Breast epithelium (tissue), 4 donors: ENCODE measurements around the gene IL22RA2. TPM values are rescaled to one million over a fixed set of nuclear protein-coding genes. Genes with fewer than 3 reads are reported as not detected.
"Not testable (repeated sequence)": the region's sequence is repeated elsewhere in the genome, so short reads cannot be mapped to it uniquely, and the experiment has no call there.

Source experiments
- DNase-seq, 2 donors: peaks; one replicate each; pipeline ENCODE4 v3.0.0-alpha.2; 2019; ENCODE audit warnings: low spot score in 2 of 2
- H3K27ac ChIP-seq, 2 donors: fragments of 200-600 bp; sonication (generic) in 1 of 2; one replicate each; pipeline ENCODE4 v1.5.1; 2016 to 2019; ENCODE audit warnings: mild to moderate bottlenecking in 1 of 2
- H3K27me3 ChIP-seq, 2 donors: fragments of 200-600 bp; sonication (generic) in 1 of 2; one replicate each; pipeline versions ENCODE4 v1.5.1 to v1.6.0; 2017 to 2019; ENCODE audit warnings: control low read depth in 1 of 2, mild to moderate bottlenecking in 1 of 2
- H3K36me3 ChIP-seq: fragments of 200-600 bp; one replicate; pipeline ENCODE4 v1.5.1; 2019
- H3K4me1 ChIP-seq, 2 donors: fragments of 200-600 bp; sonication (generic); one replicate each; pipeline ENCODE4 v1.5.1; 2016 to 2019; ENCODE audit warnings: control low read depth in 1 of 2
- H3K4me3 ChIP-seq, 3 donors: fragments of 200-600 bp; sonication (generic); 1 replicate in 2 of 3; 2 replicates in 1 of 3; pipeline ENCODE4 v1.5.1; 2016 to 2019; ENCODE audit warnings: mild to moderate bottlenecking in 3 of 3, moderate library complexity in 2 of 3
- H3K9me3 ChIP-seq, 2 donors: fragments of 200-600 bp; sonication (generic) in 1 of 2; one replicate each; pipeline ENCODE4 v1.5.1; 2016 to 2019; ENCODE audit warnings: control low read depth in 1 of 2
- POLR2A ChIP-seq: fragments of 450-650 bp; IDR thresholded peaks from one replicate; pipeline ENCODE4 v1.6.1; 2016; ENCODE audit warnings: antibody characterized with exemption, mild to moderate bottlenecking, moderate library complexity
- POLR2AphosphoS5 ChIP-seq, 3 donors: sonication (generic); formaldehyde crosslinking; IDR thresholded peaks; one replicate each; pipeline ENCODE4 v1.6.1; 2017; ENCODE audit warnings: antibody characterized with exemption in 3 of 3
- intact Hi-C: fragments of 100-400 bp; cut with DNase I; formaldehyde crosslinking; loops from one replicate; pipeline ENCODE4 v1.15.1; 2023; ENCODE audit warnings: low total_unique reads
- total RNA-seq, 3 donors: library from RNA; depleted of rRNA; stranded (reverse); fragments of >200 nt; gene quantifications; one replicate each; pipeline ENCODE4 v1.1.0, GENCODE V29; 2016
- TF ChIP-seq, protein P1 (sequence below), 3 donors: fragments of 450-650 bp; IDR thresholded peaks; one replicate each; pipeline ENCODE4 v1.5.1; 2016 to 2017; ENCODE audit warnings: antibody characterized with exemption in 3 of 3, mild to moderate bottlenecking in 3 of 3, moderate library complexity in 3 of 3

Gene IL22RA2
- total RNA-seq, 3 donors from 2014 or later: 0.15 TPM; not detected in 2

- no peak for DNase-seq
- H3K36me3 ChIP-seq: no peaks in the 10 kb centered on the region
- intact Hi-C loops: no loop called here
- TF ChIP-seq POLR2AphosphoS5 (IDR thresholded peaks at IDR 0.05) (no peak), POLR2A (no peak)
- TF ChIP-seq, protein P1, sequence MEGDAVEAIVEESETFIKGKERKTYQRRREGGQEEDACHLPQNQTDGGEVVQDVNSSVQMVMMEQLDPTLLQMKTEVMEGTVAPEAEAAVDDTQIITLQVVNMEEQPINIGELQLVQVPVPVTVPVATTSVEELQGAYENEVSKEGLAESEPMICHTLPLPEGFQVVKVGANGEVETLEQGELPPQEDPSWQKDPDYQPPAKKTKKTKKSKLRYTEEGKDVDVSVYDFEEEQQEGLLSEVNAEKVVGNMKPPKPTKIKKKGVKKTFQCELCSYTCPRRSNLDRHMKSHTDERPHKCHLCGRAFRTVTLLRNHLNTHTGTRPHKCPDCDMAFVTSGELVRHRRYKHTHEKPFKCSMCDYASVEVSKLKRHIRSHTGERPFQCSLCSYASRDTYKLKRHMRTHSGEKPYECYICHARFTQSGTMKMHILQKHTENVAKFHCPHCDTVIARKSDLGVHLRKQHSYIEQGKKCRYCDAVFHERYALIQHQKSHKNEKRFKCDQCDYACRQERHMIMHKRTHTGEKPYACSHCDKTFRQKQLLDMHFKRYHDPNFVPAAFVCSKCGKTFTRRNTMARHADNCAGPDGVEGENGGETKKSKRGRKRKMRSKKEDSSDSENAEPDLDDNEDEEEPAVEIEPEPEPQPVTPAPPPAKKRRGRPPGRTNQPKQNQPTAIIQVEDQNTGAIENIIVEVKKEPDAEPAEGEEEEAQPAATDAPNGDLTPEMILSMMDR (IDR thresholded peaks at IDR 0.05): no peak
- H3K9me3 ChIP-seq: no peaks in the 10 kb centered on the region
- H3K27me3 ChIP-seq: no peaks in the 10 kb centered on the region
- H3K27ac ChIP-seq: peak overlapping the region; percentile 64 to 73
- peaks cover 0 to 32% of the 10 kb centered on the region in 2 donors for H3K4me1 ChIP-seq
- peak overlapping the region in 2 of 3 donors; percentile 23 to 37 for H3K4me3 ChIP-seq
These were observed 40.4 kb upstream of the IL22RA2 start for GRCh38 chr6:137213813-137214212.

- Histone ChIP-seq H3K9me3 (peaks cover 0 to under 1% of the 10 kb centered on the region in 2 donors), H3K36me3 (no peaks in the 10 kb centered on the region), H3K27ac (peak overlapping the region; percentile 64 to 73), H3K4me1 (peaks cover 0 to 32% of the 10 kb centered on the region in 2 donors), H3K4me3 (peak overlapping the region in 2 of 3 donors; percentile 23 to 37), H3K27me3 (no peaks in the 10 kb centered on the region)
- TF ChIP-seq POLR2A (no peak), POLR2AphosphoS5 (IDR thresholded peaks at IDR 0.05) (no peak)
- TF ChIP-seq, protein P1 (IDR thresholded peaks at IDR 0.05): no peak
- no peak for DNase-seq
- intact Hi-C loops: no loop called here
These were observed 39.9 kb upstream of the IL22RA2 start for GRCh38 chr6:137213331-137213740.

DNA sequence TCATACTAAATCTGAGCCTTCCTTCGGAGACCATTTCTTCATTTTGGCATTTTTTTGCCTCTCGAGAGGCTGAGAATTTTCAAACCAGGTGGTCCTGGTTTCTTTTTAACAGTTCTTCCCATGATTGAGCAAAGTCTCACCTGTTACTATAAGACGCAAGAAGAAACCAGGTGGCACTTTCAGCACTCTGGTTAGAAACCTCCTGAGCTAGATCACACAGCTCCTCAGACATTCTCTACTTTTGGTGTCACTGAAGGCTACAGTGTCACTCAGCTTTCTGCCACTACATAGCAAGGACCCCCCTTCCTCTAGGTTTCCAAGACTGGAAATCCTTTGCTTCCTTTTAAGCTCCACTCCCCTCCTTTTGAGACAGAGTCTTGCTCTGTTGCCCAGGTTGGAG is 38.5 kb upstream of the IL22RA2 start:
- Histone ChIP-seq H3K27ac (peak overlapping the region; percentile 73), H3K4me3 (peak overlapping the region in 1 of 3 donors; percentile 9), H3K4me1 (peaks cover 0 to 32% of the 10 kb centered on the region in 2 donors), H3K27me3 (no peaks in the 10 kb centered on the region), H3K9me3 (peaks cover 0 to 3% of the 10 kb centered on the region in 2 donors), H3K36me3 (no peaks in the 10 kb centered on the region)
- intact Hi-C loops: no loop called here
- TF ChIP-seq POLR2A (no peak), POLR2AphosphoS5 (IDR thresholded peaks at IDR 0.05) (no peak)
- TF ChIP-seq, protein P1 (IDR thresholded peaks at IDR 0.05): no peak
- DNase-seq: no peak

GRCh38 chr6:137210903-137211302 is 37.5 kb upstream of the IL22RA2 start:
- DNase-seq: no peak
- Histone ChIP-seq H3K27me3 (no peaks in the 10 kb centered on the region), H3K9me3 (peaks cover 0 to 3% of the 10 kb centered on the region in 2 donors), H3K36me3 (no peaks in the 10 kb centered on the region), H3K4me3 (no peak overlapping the region), H3K27ac (peak overlapping the region; percentile 60 to 73), H3K4me1 (peaks cover 0 to 32% of the 10 kb centered on the region in 2 donors)
- intact Hi-C loops: no loop called here
- TF ChIP-seq POLR2A: no peak
- peak in 1 of 3 donors; percentile 11 for TF ChIP-seq POLR2AphosphoS5 (IDR thresholded peaks at IDR 0.05)
- TF ChIP-seq, protein P1 (IDR thresholded peaks at IDR 0.05): no peak

- Histone ChIP-seq H3K4me3 (no peak overlapping the region), H3K4me1 (peaks cover 0 to 16% of the 10 kb centered on the region in 2 donors), H3K27me3 (no peaks in the 10 kb centered on the region), H3K9me3 (peaks cover 0 to 3% of the 10 kb centered on the region in 2 donors), H3K36me3 (no peaks in the 10 kb centered on the region), H3K27ac (no peak overlapping the region)
- intact Hi-C loops: no loop called here
- no peak for DNase-seq
- TF ChIP-seq POLR2AphosphoS5 (IDR thresholded peaks at IDR 0.05) (no peak), POLR2A (no peak)
- TF ChIP-seq, protein P1 (IDR thresholded peaks at IDR 0.05): no peak
These were observed 34.8 kb upstream of the IL22RA2 start for GRCh38 chr6:137208279-137208678.

GRCh38 chr6:137207457-137207856 is 34.0 kb upstream of the IL22RA2 start:
- H3K4me1 ChIP-seq: peaks cover 0 to 11% of the 10 kb centered on the region in 2 donors
- H3K4me3 ChIP-seq, intact Hi-C loops, DNase-seq, H3K9me3 ChIP-seq, H3K27ac ChIP-seq, H3K27me3 ChIP-seq, H3K36me3 ChIP-seq: not testable (repeated sequence)
